Erythroblast (primary cell): ENCODE measurements around the gene SAMM50.

Source experiments
- GATA1 ChIP-seq: IDR thresholded peaks from 2 replicates; pipeline ENCODE4 v1.6.1; 2011; ENCODE audit warnings: low read depth, mild to moderate bottlenecking, control low read depth, low read length, moderate library complexity
- POLR2A ChIP-seq: IDR thresholded peaks from 2 replicates; pipeline ENCODE4 v1.6.1; 2011; ENCODE audit warnings: mild to moderate bottlenecking, low read length

- TF ChIP-seq POLR2A (no peak), GATA1 (no peak)
Observed at GRCh38 chr22:43955883-43956782, 891 bp downstream of the SAMM50 start.
